Measurements from ENCODE around the gene TPX2. TPM values are rescaled to one million over a fixed set of nuclear protein-coding genes. Genes with fewer than 3 reads are reported as not detected.
A peak's percentile ranks its signal among the peaks of the same experiment; 100 is the strongest.

TPX2 gene
- total and polyA plus RNA-seq, 2 donors (not counting 3 experiments of a cell fraction or from before 2014, with no cell fraction given), result 24.8 to 114 TPM

- dilution Hi-C loops (cut with MboI; ENCODE audit: extremely low pct_ligation_motif_present, low sequenced_read_pairs), result no loop called here
- H3K27me3 ChIP-seq (ENCODE audit: control insufficient read depth in 2 of 2, insufficient read depth in 2 of 2, low read length in 2 of 2), result no peaks in the 10 kb centered on the region
- H3K9me3 ChIP-seq (replicated peaks; ENCODE audit: control insufficient read depth, insufficient read depth, low read length), result no peaks in the 10 kb centered on the region
- FAIRE-seq (no peak), DNase-seq (ENCODE audit: low read depth, low spot score) (no peak)
- H2AFZ ChIP-seq (ENCODE audit: low read depth, low read length), result no peak overlapping the region
- BruUV-seq (replicated peaks), result no TSS peak
- no peak overlapping the region for H3K4me3 ChIP-seq (replicated peaks in 1 of 3; ENCODE audit: insufficient read depth in 1 of 3, low read depth in 1 of 3, low read length in 3 of 3)
- peaks cover 55% of the 10 kb centered on the region for H3K4me1 ChIP-seq (ENCODE audit: control insufficient read depth, extremely low read depth, insufficient read depth, low read length)
- H3K27ac ChIP-seq (ENCODE audit: insufficient read depth, low read depth, low read length), result peak overlapping the region; percentile 86
- H3K9me1 ChIP-seq (replicated peaks; ENCODE audit: control insufficient read depth, extremely low read depth, insufficient read depth, low read length), result no peaks in the 10 kb centered on the region
- intact Hi-C loops (cut with micrococcal nuclease), result no loop called here
- H3K36me3 ChIP-seq (ENCODE audit: control insufficient read depth in 2 of 2, extremely low read depth in 1 of 2, insufficient read depth in 2 of 2, low read length in 2 of 2), result peaks cover 0 to 1% of the 10 kb centered on the region in 2 experiments
- ChIA-PET POLR2A (no interaction called here), CTCF (interaction anchor here (1.0 to 4.6 kb wide), 4 partner anchors 22 to 88 kb away, joined by 3 to 47 read pairs (median 14); partner anchors contain the start of gene BCL2L1)
- peaks cover 81% of the 10 kb centered on the region for H3K79me2 ChIP-seq (ENCODE audit: control insufficient read depth, insufficient read depth, low read length)
- H3K9ac ChIP-seq (replicated peaks; ENCODE audit: extremely low read depth, insufficient read depth, low read length), result no peak overlapping the region
- TF ChIP-seq MAX (IDR thresholded peaks at IDR 0.05; ENCODE audit: insufficient read depth, insufficient read length), result no peak
- TF ChIP-seq GATA2 (IDR thresholded peaks at IDR 0.05; ENCODE audit: insufficient read depth, insufficient read length, low read depth, low read length), result no peak
- no peak for TF ChIP-seq MYC (IDR thresholded peaks at IDR 0.05; ENCODE audit: low read depth, low read length)
- no peak for TF ChIP-seq JUN (IDR thresholded peaks at IDR 0.05; ENCODE audit: borderline replicate concordance, insufficient read depth, insufficient read length, low read depth)
- TF ChIP-seq FOS (IDR thresholded peaks at IDR 0.05; ENCODE audit: borderline replicate concordance, insufficient read depth, low read length), result no peak
- TF ChIP-seq CTCF (IDR thresholded peaks at IDR 0.05; ENCODE audit: extremely low read depth in 1 of 2, insufficient read depth in 1 of 2, low read depth in 1 of 2, low read length in 2 of 2), result no peak
- TF ChIP-seq EZH2 (IDR thresholded peaks at IDR 0.05; ENCODE audit: borderline replicate concordance, low read depth, low read length, severe bottlenecking), result no peak
- no peak for TF ChIP-seq POLR2AphosphoS5 (IDR thresholded peaks at IDR 0.05; ENCODE audit: insufficient read depth, low read depth, low read length)
- TF ChIP-seq POLR2A (IDR thresholded peaks at IDR 0.05; ENCODE audit: low read depth, low read length), result no peak
- H4K20me1 ChIP-seq (replicated peaks; ENCODE audit: control insufficient read depth, extremely low read depth, insufficient read depth, low read length), result no peaks in the 10 kb centered on the region
- H3K4me2 ChIP-seq (ENCODE audit: insufficient read depth, low read length), result no peak overlapping the region
These were observed 38.3 kb upstream of the TPX2 start for GRCh38 chr20:31700747-31701146.

Measured in endothelial cell of umbilical vein (primary cell).